Ovary (tissue), 9 donors: ENCODE measurements around the gene CHMP6. TPM values are rescaled to one million over a fixed set of nuclear protein-coding genes. Genes with fewer than 3 reads are reported as not detected.

Experiments
- DNase-seq, 5 donors: peaks; one replicate each; pipeline ENCODE4 v3.0.0-alpha.2; 2019 to 2020
- H3K27ac ChIP-seq, 2 donors: fragments of 200-600 bp; one replicate each; pipeline versions ENCODE4 v1.5.1 to v1.8.0; 2019 to 2022
- H3K27me3 ChIP-seq: fragments of 200-600 bp; one replicate; pipeline ENCODE4 v1.8.0; 2022
- H3K36me3 ChIP-seq: fragments of 200-600 bp; sonication (generic); one replicate; pipeline ENCODE4 v1.5.1; 2019
- H3K4me1 ChIP-seq: one replicate; pipeline ENCODE4 v1.8.1; 2013; ENCODE audit warnings: mild to moderate bottlenecking, moderate library complexity; ENCODE audit not compliant: insufficient read depth
- H3K4me3 ChIP-seq: fragments of 200-600 bp; sonication (generic); one replicate; pipeline ENCODE4 v1.5.1; 2017
- H3K9me3 ChIP-seq, 2 donors: fragments of 200-600 bp in 1 of 2; sonication (generic) in 1 of 2; one replicate each; pipeline versions ENCODE4 v1.5.1 to v1.8.1; 2013 to 2019; ENCODE audit warnings: mild to moderate bottlenecking in 1 of 2, moderate library complexity in 1 of 2
- CTCF ChIP-seq, 3 donors: fragments of 450-650 bp in 2 of 3; fragments of 200-600 bp in 1 of 3; IDR thresholded peaks; one replicate each; pipeline versions ENCODE4 v1.5.1 to v1.8.0; 2016 to 2022; ENCODE audit warnings: antibody characterized with exemption in 3 of 3, mild to moderate bottlenecking in 1 of 3
- EP300 ChIP-seq: sonication (generic); formaldehyde crosslinking; IDR thresholded peaks from one replicate; pipeline ENCODE4 v1.6.1; 2017; ENCODE audit warnings: antibody characterized with exemption
- POLR2A ChIP-seq: fragments of 450-650 bp; IDR thresholded peaks from one replicate; pipeline ENCODE4 v1.6.1; 2017; ENCODE audit warnings: antibody characterized with exemption, mild to moderate bottlenecking, moderate library complexity
- WGBS, 3 donors: extraction: QIAGEN DNeasy Blood & Tissue Kit in 1 of 3; methylation state at CpG; one replicate each; pipeline versions ENCODE4 v1.1.5 to v1.1.7; 2013 to 2017; 5-methylcytosine and 5-hydroxymethylcytosine counted together
- intact Hi-C, 4 donors: fragments of 100-400 bp; cut with DNase I; formaldehyde crosslinking; loops; one replicate each; pipeline versions ENCODE4 v1.11.0 to v1.15.1; 2022 to 2023
- polyA plus RNA-seq, 2 donors: library from polyadenylated mRNA; stranded (reverse); fragments of 200-250 nt in 1 of 2; fragments of 350-450 nt in 1 of 2; fragmentation: Illumina TruSeq in 1 of 2; extraction: RNeasy Lipid Tissue Mini Kit (QIAGEN cat#74804) in 1 of 2; gene quantifications; one replicate each; pipeline ENCODE4 v1.2.3, GENCODE V29; 2013 to 2014
- total RNA-seq, 7 donors: library from RNA; depleted of rRNA in 2 of 7; stranded (reverse); fragments of >200 nt in 2 of 7; fragmentation: NEBNext Ultra II Directional in 3 of 7; extraction: Animal tissue kit (Norgen Biotek cat#: 25700) in 3 of 7; gene quantifications; one replicate each; pipeline versions ENCODE4 v1.1.0 to v1.2.4, GENCODE V29; 2016 to 2023
- donor health status: DM: no; HTN: no; CAD: no; lungs with moderate emphysema.
- donor health status: DM: no; HTN: no; CAD: no.
- donor health status: Bipolar disorder and iron deficiency.
- donor health status: DM: yes; HTN: yes; CAD: no.
- donor health status: DM: no; HTN: no; CAD: no.
- donor health status: DM: yes; HTN: yes; CAD: no.

Gene CHMP6
- total and polyA plus RNA-seq, 9 donors = 18.5 to 29.7 (median 26.5) TPM

- no peak overlapping the region for H3K27ac ChIP-seq
- H3K36me3 ChIP-seq = no peaks in the 10 kb centered on the region
- no peaks in the 10 kb centered on the region for H3K9me3 ChIP-seq
- no peak overlapping the region for H3K4me3 ChIP-seq
- H3K4me1 ChIP-seq = peaks cover 19% of the 10 kb centered on the region
- intact Hi-C loops = loop anchor here in 2 of 4 donors (5.0 to 10.0 kb wide), 2 partner anchors 98 to 105 kb away; no protein-coding TSS in a partner anchor
- peak; percentile 17 to 61 (median 41) for TF ChIP-seq CTCF (IDR thresholded peaks at IDR 0.05)
- TF ChIP-seq POLR2A = no peak
- no peak for TF ChIP-seq EP300
- peak in 4 of 5 donors; percentile 47 to 70 (median 60) for DNase-seq
- H3K27me3 ChIP-seq = no peaks in the 10 kb centered on the region
- WGBS, 3 donors = 20 to 55% (median 31%) methylated on average over 17 to 20 of the region's 20 CpGs
These were observed 21.4 kb upstream of the CHMP6 start for GRCh38 chr17:80970044-80970761.

GRCh38 chr17:80970762-80971703 is 20.6 kb upstream of the CHMP6 start:
- H3K27ac ChIP-seq = no peak overlapping the region
- no peaks in the 10 kb centered on the region for H3K9me3 ChIP-seq
- 29 to 34% (median 30%) methylated on average over 24 to 26 of the region's 26 CpGs for WGBS, 3 donors
- H3K4me3 ChIP-seq = no peak overlapping the region
- no peaks in the 10 kb centered on the region for H3K36me3 ChIP-seq
- no peak for TF ChIP-seq POLR2A
- TF ChIP-seq EP300 = no peak
- TF ChIP-seq CTCF (IDR thresholded peaks at IDR 0.05) = no peak
- intact Hi-C loops = loop anchor here in 2 of 4 donors (5.0 to 10.0 kb wide), 2 partner anchors 99 to 106 kb away; no protein-coding TSS in a partner anchor
- H3K4me1 ChIP-seq = peaks cover 19% of the 10 kb centered on the region
- no peaks in the 10 kb centered on the region for H3K27me3 ChIP-seq
- no peak for DNase-seq

- H3K9me3 ChIP-seq = no peaks in the 10 kb centered on the region
- 56 to 72% (median 56%) methylated on average over 8 to 13 of the region's 13 CpGs for WGBS, 3 donors
- no peak for TF ChIP-seq CTCF (IDR thresholded peaks at IDR 0.05)
- TF ChIP-seq EP300 = no peak
- TF ChIP-seq POLR2A = no peak
- intact Hi-C loops = loop anchor here in 2 of 4 donors (5.0 to 10.0 kb wide), 2 partner anchors 100 to 107 kb away; no protein-coding TSS in a partner anchor
- no peaks in the 10 kb centered on the region for H3K27me3 ChIP-seq
- peaks cover 19% of the 10 kb centered on the region for H3K4me1 ChIP-seq
- no peak overlapping the region for H3K27ac ChIP-seq
- H3K36me3 ChIP-seq = no peaks in the 10 kb centered on the region
- DNase-seq = no peak
- H3K4me3 ChIP-seq = no peak overlapping the region
These were observed 19.8 kb upstream of the CHMP6 start for GRCh38 chr17:80971704-80972304.

GRCh38 chr17:80976701-80977100 is 14.9 kb upstream of the CHMP6 start:
- H3K36me3 ChIP-seq = no peaks in the 10 kb centered on the region
- H3K27me3 ChIP-seq = no peaks in the 10 kb centered on the region
- no peaks in the 10 kb centered on the region for H3K4me1 ChIP-seq
- 80 to 90% (median 83%) methylated on average over 3 of the region's 3 CpGs for WGBS, 3 donors
- intact Hi-C loops = loop anchor here in 1 of 4 donors (10.0 kb wide), 1 partner anchor 112 kb away; no protein-coding TSS in a partner anchor
- DNase-seq = no peak
- H3K9me3 ChIP-seq = no peaks in the 10 kb centered on the region
- TF ChIP-seq EP300 (no peak), POLR2A (no peak), CTCF (IDR thresholded peaks at IDR 0.05) (no peak)
- H3K27ac ChIP-seq = no peak overlapping the region
- H3K4me3 ChIP-seq = no peak overlapping the region
